GM21367 (cell line): ENCODE results near the gene NBEAL1.
"Not testable (repeated sequence)": the region's sequence is repeated elsewhere in the genome, so short reads cannot be mapped to it uniquely, and the experiment has no call there.

Experiments
- ATAC-seq: cut with Tn5 transposase; IDR thresholded peaks from one replicate; pipeline ENCODE4 v1.9.1; 2021; ENCODE audit not compliant: unreplicated experiment

NBEAL1 gene

GRCh38 chr2:203038586-203038985 lies 23.9 kb downstream of the NBEAL1 start:
- no peak for ATAC-seq

- ATAC-seq, result not testable (repeated sequence)
Measured at GRCh38 chr2:203039211-203039610, 24.5 kb downstream of the NBEAL1 start.

GRCh38 chr2:203040966-203041521 lies 26.4 kb downstream of the NBEAL1 start:
- no peak for ATAC-seq

GRCh38 chr2:203042178-203042577 lies 27.5 kb downstream of the NBEAL1 start:
- ATAC-seq, result no peak

GRCh38 chr2:203043226-203043625 lies 28.6 kb downstream of the NBEAL1 start:
- no peak for ATAC-seq

- ATAC-seq, result no peak
Measured at GRCh38 chr2:203045867-203046266, 31.2 kb downstream of the NBEAL1 start.

- no peak for ATAC-seq
Measured at GRCh38 chr2:203052539-203052938, 37.9 kb downstream of the NBEAL1 start.

- ATAC-seq, result no peak
Measured at GRCh38 chr2:203059567-203060240, 45.0 kb downstream of the NBEAL1 start.

- no peak for ATAC-seq
Measured at GRCh38 chr2:203061346-203061745, 46.7 kb downstream of the NBEAL1 start.

- no peak for ATAC-seq
Measured at GRCh38 chr2:203062126-203062525, 47.5 kb downstream of the NBEAL1 start.

- not testable (repeated sequence) for ATAC-seq
Measured at GRCh38 chr2:203066519-203067091, 51.9 kb downstream of the NBEAL1 start.

GRCh38 chr2:203070701-203071100 lies 56.0 kb downstream of the NBEAL1 start:
- no peak for ATAC-seq

- ATAC-seq, result no peak
Measured at GRCh38 chr2:203071148-203071547, 56.5 kb downstream of the NBEAL1 start.

GRCh38 chr2:203072371-203072770 lies 57.7 kb downstream of the NBEAL1 start:
- no peak for ATAC-seq

- ATAC-seq, result no peak
Measured at GRCh38 chr2:203077451-203077850, 62.8 kb downstream of the NBEAL1 start.

GRCh38 chr2:203080447-203081045 lies 65.9 kb downstream of the NBEAL1 start:
- ATAC-seq, result no peak

GRCh38 chr2:203083328-203083727 lies 68.7 kb downstream of the NBEAL1 start:
- ATAC-seq, result no peak

- ATAC-seq, result not testable (repeated sequence)
Measured at GRCh38 chr2:203086381-203086780, 71.7 kb downstream of the NBEAL1 start.

- not testable (repeated sequence) for ATAC-seq
Measured at GRCh38 chr2:203090721-203091120, 76.0 kb downstream of the NBEAL1 start.

- ATAC-seq, result no peak
Measured at GRCh38 chr2:203097735-203098134, 83.1 kb downstream of the NBEAL1 start.

GRCh38 chr2:203102357-203102756 lies 87.7 kb downstream of the NBEAL1 start:
- ATAC-seq, result not testable (repeated sequence)

- ATAC-seq, result no peak
Measured at GRCh38 chr2:203104273-203104672, 89.6 kb downstream of the NBEAL1 start.
